Endothelial cell of umbilical vein (primary cell): Measurements from ENCODE around the gene GPR26. TPM values are rescaled to one million over a fixed set of nuclear protein-coding genes. Genes with fewer than 3 reads are reported as not detected.

ENCODE experiments used
- BruUV-seq: library from RNA; stranded (reverse); fragments of 400-500 nt; replicated peaks from 2 replicates; lab custom pipeline; 2021; lab: Mats Ljungman, UMichigan
- CTCF ChIA-PET: fragments of 300-600, 350-600 bp; sonication (Branson Sonifier 250); formaldehyde crosslinking; loops from one replicate; lab custom pipeline; 2021; ENCODE audit warnings: antibody characterized with exemption, inconsistent platforms; lab: Charles Lee
- POLR2A ChIA-PET: fragments of 300-600, 350-600 bp; sonication (Branson Sonifier 250); formaldehyde crosslinking; loops from one replicate; lab custom pipeline; 2021; ENCODE audit warnings: antibody characterized with exemption, inconsistent platforms; lab: Charles Lee
- DNase-seq: peaks from one replicate; pipeline ENCODE4 v3.0.0-alpha.2; 2011; ENCODE audit warnings: low read depth, low spot score
- FAIRE-seq: peaks from 2 replicates; lab custom pipeline; 2011; peaks lifted over from hg19 to GRCh38; lab: Jason Lieb, UNC
- H2AFZ ChIP-seq: 2 replicates; pipeline ENCODE4 v1.6.0; 2012; ENCODE audit warnings: low read depth, low read length, control low read depth, inconsistent platforms
- H3K27ac ChIP-seq: 2 replicates; pipeline ENCODE4 v1.5.1; 2011; ENCODE audit warnings: low read depth, mild to moderate bottlenecking, control low read depth, low read length, moderate library complexity; ENCODE audit not compliant: insufficient read depth
- H3K27me3 ChIP-seq, 2 experiments: 2 replicates each; pipeline versions ENCODE4 v1.6.0 to v1.6.1; 2011; ENCODE audit warnings: low read length in 2 of 2, mixed read lengths in 1 of 2; ENCODE audit not compliant: control insufficient read depth in 2 of 2, insufficient read depth in 2 of 2
- H3K36me3 ChIP-seq, 2 experiments: 2 replicates in 1 of 2; 3 replicates in 1 of 2; pipeline ENCODE4 v1.5.1; 2011; ENCODE audit warnings: low read length in 2 of 2, mild to moderate bottlenecking in 1 of 2, moderate library complexity in 1 of 2; ENCODE audit not compliant: control insufficient read depth in 2 of 2, insufficient read depth in 2 of 2; ENCODE audit errors: extremely low read depth in 1 of 2
- H3K4me1 ChIP-seq: 3 replicates; pipeline ENCODE4 v1.5.1; 2011; ENCODE audit warnings: mild to moderate bottlenecking, low read length; ENCODE audit not compliant: control insufficient read depth, insufficient read depth; ENCODE audit errors: extremely low read depth
- H3K4me2 ChIP-seq: 2 replicates; pipeline ENCODE4 v1.6.1; 2011; ENCODE audit warnings: low read length, control low read depth, mixed read lengths; ENCODE audit not compliant: insufficient read depth
- H3K4me3 ChIP-seq, 3 experiments: fragments of 200-600 bp in 1 of 3; sonication (generic), shearing (Covaris generic) in 1 of 3; replicated peaks in 1 of 3; 2 replicates each; pipeline ENCODE4 v1.5.1; 2011 to 2016; ENCODE audit warnings: control low read depth in 3 of 3, low read length in 3 of 3, mild to moderate bottlenecking in 2 of 3, inconsistent platforms in 1 of 3, low read depth in 1 of 3, moderate library complexity in 1 of 3; ENCODE audit not compliant: insufficient read depth in 1 of 3
- H3K79me2 ChIP-seq: 2 replicates; pipeline ENCODE4 v1.6.0; 2012; ENCODE audit warnings: low read length, inconsistent platforms; ENCODE audit not compliant: control insufficient read depth, insufficient read depth
- H3K9ac ChIP-seq: replicated peaks from 2 replicates; pipeline ENCODE3; 2011; ENCODE audit warnings: low read length, control low read depth; ENCODE audit not compliant: insufficient read depth; ENCODE audit errors: extremely low read depth
- H3K9me1 ChIP-seq: replicated peaks from 3 replicates; pipeline ENCODE4 v1.6.0; 2011; ENCODE audit warnings: mild to moderate bottlenecking, low read length; ENCODE audit not compliant: control insufficient read depth, insufficient read depth; ENCODE audit errors: extremely low read depth
- H3K9me3 ChIP-seq: replicated peaks from 2 replicates; pipeline ENCODE4 v1.5.1; 2012; ENCODE audit warnings: low read length, inconsistent platforms; ENCODE audit not compliant: control insufficient read depth, insufficient read depth
- H4K20me1 ChIP-seq: replicated peaks from 2 replicates; pipeline ENCODE3; 2011; ENCODE audit warnings: mild to moderate bottlenecking, low read length; ENCODE audit not compliant: control insufficient read depth, insufficient read depth; ENCODE audit errors: extremely low read depth
- CTCF ChIP-seq, 2 donors: IDR thresholded peaks; 1 replicate in 1 of 2; 2 replicates in 1 of 2; pipeline ENCODE4 v1.5.1; 2011; ENCODE audit warnings: low read length in 2 of 2, mild to moderate bottlenecking in 2 of 2, moderate library complexity in 2 of 2, control low read depth in 1 of 2, inconsistent platforms in 1 of 2, low read depth in 1 of 2; ENCODE audit not compliant: insufficient read depth in 1 of 2; ENCODE audit errors: extremely low read depth in 1 of 2
- EZH2 ChIP-seq: IDR thresholded peaks from 2 replicates; pipeline ENCODE4 v1.6.1; 2012; ENCODE audit warnings: borderline replicate concordance, low read depth, mild to moderate bottlenecking, moderate library complexity, low read length, inconsistent platforms; ENCODE audit not compliant: severe bottlenecking
- FOS ChIP-seq: IDR thresholded peaks from 2 replicates; pipeline ENCODE4 v1.6.1; 2011; ENCODE audit warnings: mild to moderate bottlenecking, low read length, moderate library complexity, borderline replicate concordance; ENCODE audit not compliant: insufficient read depth
- GATA2 ChIP-seq: IDR thresholded peaks from 2 replicates; pipeline ENCODE4 v1.7.0; 2011; ENCODE audit warnings: low read depth, mild to moderate bottlenecking, moderate library complexity, mixed read lengths, low read length; ENCODE audit not compliant: insufficient read length, insufficient read depth
- JUN ChIP-seq: IDR thresholded peaks from 2 replicates; pipeline ENCODE4 v1.6.1; 2011; ENCODE audit warnings: borderline replicate concordance, low read depth; ENCODE audit not compliant: insufficient read length, insufficient read depth
- MAX ChIP-seq: IDR thresholded peaks from 2 replicates; pipeline ENCODE4 v1.6.1; 2011; ENCODE audit not compliant: insufficient read depth, insufficient read length
- MYC ChIP-seq: IDR thresholded peaks from one replicate; pipeline ENCODE4 v1.6.1; 2011; ENCODE audit warnings: mild to moderate bottlenecking, low read depth, low read length
- POLR2A ChIP-seq: IDR thresholded peaks from 2 replicates; pipeline ENCODE4 v1.6.1; 2012; ENCODE audit warnings: low read depth, mild to moderate bottlenecking, control low read depth, low read length
- POLR2AphosphoS5 ChIP-seq: IDR thresholded peaks from 2 replicates; pipeline ENCODE4 v1.6.1; 2012; ENCODE audit warnings: low read depth, mild to moderate bottlenecking, control low read depth, low read length, moderate library complexity; ENCODE audit not compliant: insufficient read depth
- dilution Hi-C: fragments of 300-500 bp; cut with MboI; formaldehyde crosslinking; loops from one replicate; pipeline ENCODE4 v1.15.0; 2019; ENCODE audit warnings: low sequenced_read_pairs; ENCODE audit not compliant: extremely low pct_ligation_motif_present
- intact Hi-C: fragments of 100-400 bp; cut with micrococcal nuclease; formaldehyde crosslinking; loops from one replicate; pipeline ENCODE4 v1.10.0; 2022
- polyA plus RNA-seq, 4 experiments: library from polyadenylated mRNA; depleted of rRNA in 3 of 4; stranded (reverse) in 3 of 4; unstranded in 1 of 4; fragments of >200 nt; gene quantifications; 2 replicates each; pipeline versions ENCODE4 v1.2.1 to v1.2.3, GENCODE V29; 2011 to 2012; ENCODE audit warnings: missing spikeins in 1 of 4
- total RNA-seq: library from RNA; stranded (reverse); gene quantifications from 2 replicates; pipeline ENCODE4 v1.2.3, GENCODE V29; 2021

Gene GPR26
- total and polyA plus RNA-seq, 2 donors (not counting 3 experiments of a cell fraction or from before 2014, with no cell fraction given) = not detected

- dilution Hi-C loops (no loop called here), intact Hi-C loops (no loop called here)
- Histone ChIP-seq H3K36me3 (no peaks in the 10 kb centered on the region), H3K79me2 (no peaks in the 10 kb centered on the region), H3K9ac (no peak overlapping the region), H3K4me1 (no peaks in the 10 kb centered on the region), H3K4me3 (no peak overlapping the region), H3K27ac (no peak overlapping the region), H3K9me3 (no peaks in the 10 kb centered on the region), H2AFZ (no peak overlapping the region), H4K20me1 (no peaks in the 10 kb centered on the region), H3K27me3 (no peaks in the 10 kb centered on the region), H3K9me1 (no peaks in the 10 kb centered on the region), H3K4me2 (no peak overlapping the region)
- no TSS peak for BruUV-seq
- DNase-seq (no peak), FAIRE-seq (no peak)
- no peak for TF ChIP-seq FOS
- no peak for TF ChIP-seq MAX
- no peak for TF ChIP-seq POLR2A
- no peak for TF ChIP-seq JUN
- TF ChIP-seq POLR2AphosphoS5 = no peak
- no peak for TF ChIP-seq GATA2
- TF ChIP-seq CTCF (IDR thresholded peaks at IDR 0.05; ENCODE audit: extremely low read depth in 1 of 2, insufficient read depth in 1 of 2, low read depth in 1 of 2, low read length in 2 of 2) = no peak
- no peak for TF ChIP-seq MYC
- no peak for TF ChIP-seq EZH2
- CTCF ChIA-PET = no interaction called here
- POLR2A ChIA-PET = no interaction called here
Observed at GRCh38 chr10:123678376-123678775, 12.2 kb downstream of the GPR26 start.
